GM12865 (cell line): ENCODE measurements around the gene LRRC55.

Experiments
- DNase-seq: peaks from one replicate; pipeline ENCODE4 v3.0.0; 2010; ENCODE audit warnings: low read depth
- H3K4me3 ChIP-seq: 2 replicates; pipeline ENCODE4 v1.5.1; 2011; ENCODE audit warnings: mild to moderate bottlenecking, low read depth, low read length, control low read depth
- TF ChIP-seq, protein P1 (sequence below): IDR thresholded peaks from 2 replicates; pipeline ENCODE4 v1.5.1; 2011; ENCODE audit warnings: low read length, control low read depth, low read depth, inconsistent platforms; ENCODE audit not compliant: insufficient read depth; ENCODE audit errors: missing control alignments

The LRRC55 gene

DNA sequence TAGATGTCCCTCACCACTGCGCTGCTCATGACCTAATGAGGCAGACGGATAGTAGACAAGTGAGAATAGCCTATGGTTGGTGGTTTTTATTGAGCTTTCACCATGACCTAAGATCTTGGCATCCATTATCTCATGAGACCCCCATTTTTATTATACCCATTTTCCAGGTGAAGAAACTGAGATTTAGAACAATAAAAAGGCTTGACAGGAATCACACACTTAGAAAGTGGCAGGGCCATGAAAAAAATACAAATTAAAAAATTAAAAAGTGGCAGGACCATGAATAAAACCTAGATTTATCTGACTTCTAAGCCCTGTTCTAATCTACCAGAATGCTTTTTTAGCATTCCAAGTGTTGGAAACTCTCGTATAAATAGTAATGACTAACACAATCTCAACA is 1.1 kb downstream of the LRRC55 start:
- TF ChIP-seq, protein P1, sequence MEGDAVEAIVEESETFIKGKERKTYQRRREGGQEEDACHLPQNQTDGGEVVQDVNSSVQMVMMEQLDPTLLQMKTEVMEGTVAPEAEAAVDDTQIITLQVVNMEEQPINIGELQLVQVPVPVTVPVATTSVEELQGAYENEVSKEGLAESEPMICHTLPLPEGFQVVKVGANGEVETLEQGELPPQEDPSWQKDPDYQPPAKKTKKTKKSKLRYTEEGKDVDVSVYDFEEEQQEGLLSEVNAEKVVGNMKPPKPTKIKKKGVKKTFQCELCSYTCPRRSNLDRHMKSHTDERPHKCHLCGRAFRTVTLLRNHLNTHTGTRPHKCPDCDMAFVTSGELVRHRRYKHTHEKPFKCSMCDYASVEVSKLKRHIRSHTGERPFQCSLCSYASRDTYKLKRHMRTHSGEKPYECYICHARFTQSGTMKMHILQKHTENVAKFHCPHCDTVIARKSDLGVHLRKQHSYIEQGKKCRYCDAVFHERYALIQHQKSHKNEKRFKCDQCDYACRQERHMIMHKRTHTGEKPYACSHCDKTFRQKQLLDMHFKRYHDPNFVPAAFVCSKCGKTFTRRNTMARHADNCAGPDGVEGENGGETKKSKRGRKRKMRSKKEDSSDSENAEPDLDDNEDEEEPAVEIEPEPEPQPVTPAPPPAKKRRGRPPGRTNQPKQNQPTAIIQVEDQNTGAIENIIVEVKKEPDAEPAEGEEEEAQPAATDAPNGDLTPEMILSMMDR = no peak
- H3K4me3 ChIP-seq = no peak overlapping the region

GRCh38 chr11:57190548-57190947 is 8.8 kb downstream of the LRRC55 start:
- TF ChIP-seq, protein P1 = no peak
- no peak for DNase-seq

More for the DNA sequence above, 1.1 kb downstream of the LRRC55 start:
- no peak for DNase-seq

DNA sequence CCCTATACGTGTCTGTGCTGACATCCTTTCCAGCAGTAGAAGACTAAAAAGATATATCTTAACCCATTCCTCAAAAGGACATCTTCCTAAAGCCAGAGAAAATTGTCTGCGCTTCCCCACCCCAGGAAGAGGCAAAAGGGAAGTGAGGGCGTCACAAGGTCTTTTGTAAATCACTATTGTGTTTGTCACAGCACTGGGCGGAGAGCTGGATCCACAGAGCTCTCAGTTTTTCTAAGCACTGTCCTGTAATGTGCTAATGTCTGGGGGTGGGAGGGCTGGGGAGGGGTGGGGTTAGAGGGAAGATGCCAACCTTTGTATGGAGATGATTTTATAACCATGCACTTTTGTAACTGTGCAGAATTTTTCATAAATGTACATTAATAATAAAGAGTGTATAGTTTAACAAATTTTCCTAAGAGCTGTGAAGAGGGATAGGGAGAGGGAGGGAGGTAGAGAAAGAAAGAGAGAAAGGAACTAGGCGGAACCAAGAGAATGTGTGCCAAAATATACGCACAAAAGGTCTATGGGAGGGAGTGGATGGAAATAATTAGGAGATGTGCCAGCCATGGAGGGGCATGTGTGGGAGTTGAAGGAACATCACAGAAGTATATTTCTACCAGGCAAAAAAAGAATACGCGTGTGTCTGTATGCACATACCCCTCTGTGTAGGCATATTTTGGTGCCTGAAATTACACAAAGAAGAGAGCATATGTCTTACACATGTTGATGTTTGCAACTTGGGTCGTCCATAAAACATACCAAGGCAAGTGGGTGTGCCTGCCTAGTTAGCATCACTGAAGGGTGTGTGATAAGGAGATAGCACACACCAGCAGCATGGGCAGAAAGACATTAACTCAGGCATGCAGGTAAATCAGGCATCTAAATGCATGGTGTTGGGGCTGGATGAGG is 9.8 kb downstream of the LRRC55 start:
- no peak overlapping the region for H3K4me3 ChIP-seq
- TF ChIP-seq, protein P1 = no peak
- DNase-seq = no peak

More at GRCh38 chr11:57190548-57190947, 8.8 kb downstream of the LRRC55 start:
- H3K4me3 ChIP-seq = no peak overlapping the region

DNA sequence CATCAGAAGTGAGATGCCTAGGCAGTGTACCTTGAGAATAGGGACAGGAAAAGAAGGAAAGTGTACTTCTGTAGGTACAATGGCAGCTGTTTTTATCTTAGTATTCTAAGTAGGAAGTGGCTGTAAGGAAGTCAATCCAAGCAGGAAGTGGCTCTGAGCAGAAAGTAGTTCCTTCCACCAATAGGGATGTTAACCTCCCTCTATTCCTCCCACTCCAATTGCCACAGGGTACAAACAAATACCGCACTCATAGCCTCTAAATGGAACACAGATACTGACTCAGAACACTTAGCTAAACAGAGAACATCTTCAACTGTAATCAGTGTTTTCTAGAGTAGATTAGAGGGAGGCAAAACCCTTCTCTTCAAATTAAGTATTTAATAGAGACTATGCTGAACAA is 10.6 kb downstream of the LRRC55 start:
- TF ChIP-seq, protein P1 = no peak
- DNase-seq = no peak
- H3K4me3 ChIP-seq = no peak overlapping the region

DNA sequence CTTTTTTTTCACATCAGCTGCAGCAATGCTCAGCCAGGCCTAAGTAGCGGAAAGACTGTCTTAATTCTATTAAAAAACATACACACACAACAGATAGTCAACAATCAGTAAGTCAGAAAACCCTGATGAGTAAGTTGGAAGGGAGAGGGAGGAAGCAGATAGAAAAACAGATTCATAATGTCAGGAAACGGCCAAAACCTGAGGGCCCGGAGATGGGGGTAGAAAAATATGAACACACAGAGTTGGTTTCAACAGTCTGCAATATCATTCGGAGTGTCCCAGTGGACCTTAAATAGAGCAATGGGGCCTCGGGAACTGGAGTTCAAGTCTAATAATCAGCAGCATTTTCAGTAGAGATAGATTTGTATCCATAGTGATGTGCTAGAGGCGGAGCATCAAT is 14.8 kb downstream of the LRRC55 start:
- TF ChIP-seq, protein P1 = no peak
- DNase-seq = no peak
- no peak overlapping the region for H3K4me3 ChIP-seq

DNA sequence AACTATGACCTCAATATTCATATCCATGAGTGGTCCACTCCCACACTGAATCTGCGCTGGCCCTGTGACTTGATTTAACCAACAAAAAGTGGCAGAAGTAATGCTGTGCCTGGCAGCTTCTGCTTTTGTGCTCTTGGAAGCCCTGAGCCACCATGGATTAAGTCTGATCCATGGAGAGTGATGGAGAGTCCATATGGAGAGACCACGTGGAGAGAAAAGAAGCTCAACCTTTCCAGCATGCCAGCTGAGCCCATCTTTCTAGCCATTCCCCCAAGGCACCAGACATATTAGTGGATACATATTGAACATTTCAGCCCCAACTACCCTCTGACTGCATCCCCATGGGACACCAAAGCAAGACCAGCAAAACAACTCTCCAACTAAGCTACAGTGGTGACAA is 16.0 kb downstream of the LRRC55 start:
- DNase-seq = no peak

More for the DNA sequence above, 16.0 kb downstream of the LRRC55 start:
- TF ChIP-seq, protein P1 = no peak
- no peak overlapping the region for H3K4me3 ChIP-seq
